Panc1 (cell line): ENCODE data around the gene SLC9A3.

Experiments
- POLR2AphosphoS5 ChIP-seq: IDR thresholded peaks from 2 replicates; pipeline ENCODE4 v1.6.1; 2012; ENCODE audit warnings: mild to moderate bottlenecking, low read depth, low read length, moderate library complexity
- SIN3A ChIP-seq: IDR thresholded peaks from 2 replicates; pipeline ENCODE4 v1.6.1; 2012; ENCODE audit warnings: low read depth, mild to moderate bottlenecking, low read length, moderate library complexity, borderline replicate concordance; ENCODE audit not compliant: insufficient read depth
- TCF7L2 ChIP-seq: IDR thresholded peaks from 2 replicates; pipeline ENCODE4 v1.6.1; 2011; ENCODE audit warnings: mild to moderate bottlenecking, low read depth, low read length, inconsistent platforms
- TF ChIP-seq, protein P1 (sequence below): fragments of 450-650 bp; IDR thresholded peaks from 2 replicates; pipeline ENCODE4 v1.5.1; 2017; ENCODE audit warnings: mild to moderate bottlenecking
- TF ChIP-seq, protein P2 (sequence below), 2 experiments: IDR thresholded peaks; 2 replicates each; pipeline ENCODE4 v1.6.1; 2011 to 2012; ENCODE audit warnings: low read depth in 2 of 2, control low read depth in 1 of 2, low read length in 1 of 2, mild to moderate bottlenecking in 1 of 2, moderate library complexity in 1 of 2; ENCODE audit not compliant: insufficient read depth in 1 of 2

DNA sequence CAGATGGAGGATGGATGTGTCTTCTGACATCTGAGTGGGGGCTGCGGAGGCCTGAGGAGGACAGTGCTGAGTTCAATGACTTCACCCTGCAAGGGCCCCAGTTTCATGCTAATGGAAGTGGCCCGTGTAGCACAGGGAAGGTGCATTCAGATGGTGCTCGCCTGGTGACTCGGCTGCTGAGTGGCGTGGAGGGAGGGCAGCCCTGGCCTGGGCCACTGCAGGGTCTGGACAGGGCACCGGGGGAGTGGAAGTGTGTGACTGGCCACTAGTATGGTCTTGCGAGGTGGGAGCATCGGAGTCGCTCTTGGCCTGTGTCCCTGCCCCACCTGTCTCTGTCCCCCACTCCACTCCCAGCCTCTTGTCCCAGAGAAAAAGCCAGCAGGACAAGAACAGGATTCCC is 1.7 kb upstream of the SLC9A3 start:
- TF ChIP-seq, protein P1, sequence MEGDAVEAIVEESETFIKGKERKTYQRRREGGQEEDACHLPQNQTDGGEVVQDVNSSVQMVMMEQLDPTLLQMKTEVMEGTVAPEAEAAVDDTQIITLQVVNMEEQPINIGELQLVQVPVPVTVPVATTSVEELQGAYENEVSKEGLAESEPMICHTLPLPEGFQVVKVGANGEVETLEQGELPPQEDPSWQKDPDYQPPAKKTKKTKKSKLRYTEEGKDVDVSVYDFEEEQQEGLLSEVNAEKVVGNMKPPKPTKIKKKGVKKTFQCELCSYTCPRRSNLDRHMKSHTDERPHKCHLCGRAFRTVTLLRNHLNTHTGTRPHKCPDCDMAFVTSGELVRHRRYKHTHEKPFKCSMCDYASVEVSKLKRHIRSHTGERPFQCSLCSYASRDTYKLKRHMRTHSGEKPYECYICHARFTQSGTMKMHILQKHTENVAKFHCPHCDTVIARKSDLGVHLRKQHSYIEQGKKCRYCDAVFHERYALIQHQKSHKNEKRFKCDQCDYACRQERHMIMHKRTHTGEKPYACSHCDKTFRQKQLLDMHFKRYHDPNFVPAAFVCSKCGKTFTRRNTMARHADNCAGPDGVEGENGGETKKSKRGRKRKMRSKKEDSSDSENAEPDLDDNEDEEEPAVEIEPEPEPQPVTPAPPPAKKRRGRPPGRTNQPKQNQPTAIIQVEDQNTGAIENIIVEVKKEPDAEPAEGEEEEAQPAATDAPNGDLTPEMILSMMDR: no peak
- no peak for TF ChIP-seq POLR2AphosphoS5
- TF ChIP-seq, protein P2, sequence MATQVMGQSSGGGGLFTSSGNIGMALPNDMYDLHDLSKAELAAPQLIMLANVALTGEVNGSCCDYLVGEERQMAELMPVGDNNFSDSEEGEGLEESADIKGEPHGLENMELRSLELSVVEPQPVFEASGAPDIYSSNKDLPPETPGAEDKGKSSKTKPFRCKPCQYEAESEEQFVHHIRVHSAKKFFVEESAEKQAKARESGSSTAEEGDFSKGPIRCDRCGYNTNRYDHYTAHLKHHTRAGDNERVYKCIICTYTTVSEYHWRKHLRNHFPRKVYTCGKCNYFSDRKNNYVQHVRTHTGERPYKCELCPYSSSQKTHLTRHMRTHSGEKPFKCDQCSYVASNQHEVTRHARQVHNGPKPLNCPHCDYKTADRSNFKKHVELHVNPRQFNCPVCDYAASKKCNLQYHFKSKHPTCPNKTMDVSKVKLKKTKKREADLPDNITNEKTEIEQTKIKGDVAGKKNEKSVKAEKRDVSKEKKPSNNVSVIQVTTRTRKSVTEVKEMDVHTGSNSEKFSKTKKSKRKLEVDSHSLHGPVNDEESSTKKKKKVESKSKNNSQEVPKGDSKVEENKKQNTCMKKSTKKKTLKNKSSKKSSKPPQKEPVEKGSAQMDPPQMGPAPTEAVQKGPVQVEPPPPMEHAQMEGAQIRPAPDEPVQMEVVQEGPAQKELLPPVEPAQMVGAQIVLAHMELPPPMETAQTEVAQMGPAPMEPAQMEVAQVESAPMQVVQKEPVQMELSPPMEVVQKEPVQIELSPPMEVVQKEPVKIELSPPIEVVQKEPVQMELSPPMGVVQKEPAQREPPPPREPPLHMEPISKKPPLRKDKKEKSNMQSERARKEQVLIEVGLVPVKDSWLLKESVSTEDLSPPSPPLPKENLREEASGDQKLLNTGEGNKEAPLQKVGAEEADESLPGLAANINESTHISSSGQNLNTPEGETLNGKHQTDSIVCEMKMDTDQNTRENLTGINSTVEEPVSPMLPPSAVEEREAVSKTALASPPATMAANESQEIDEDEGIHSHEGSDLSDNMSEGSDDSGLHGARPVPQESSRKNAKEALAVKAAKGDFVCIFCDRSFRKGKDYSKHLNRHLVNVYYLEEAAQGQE (IDR thresholded peaks at IDR 0.05; ENCODE audit: insufficient read depth in 1 of 2, low read depth in 2 of 2, low read length in 1 of 2): no peak
- TF ChIP-seq SIN3A: no peak
- no peak for TF ChIP-seq TCF7L2
